WTC11 (cell line): Measurements from ENCODE around the gene BTLA.

Experiments
- ESRRA ChIP-seq: sonication (generic); formaldehyde crosslinking; IDR thresholded peaks from 2 replicates; pipeline ENCODE4 v1.8.1; 2022; ENCODE audit warnings: mild to moderate bottlenecking, missing genetic modification reagents, borderline replicate concordance
- FOXP4 ChIP-seq: sonication (generic); formaldehyde crosslinking; IDR thresholded peaks from 2 replicates; pipeline ENCODE4 v1.8.0; 2022; ENCODE audit warnings: mild to moderate bottlenecking, missing genetic modification reagents
- KAT7 ChIP-seq: sonication (generic); formaldehyde crosslinking; IDR thresholded peaks from 2 replicates; pipeline ENCODE4 v1.8.1; 2023; ENCODE audit warnings: missing genetic modification reagents, mild to moderate bottlenecking, borderline replicate concordance
- SMAD3 ChIP-seq: sonication (generic); formaldehyde crosslinking; IDR thresholded peaks from 2 replicates; pipeline ENCODE4 v1.8.0; 2022; ENCODE audit warnings: missing genetic modification reagents, mild to moderate bottlenecking, borderline replicate concordance
- SOX15 ChIP-seq: fragments of 250-450 bp; sonication (Bioruptor Pico); IDR thresholded peaks from 2 replicates; pipeline ENCODE4 v1.9.0; 2021; ENCODE audit warnings: mild to moderate bottlenecking
- ZNF121 ChIP-seq: sonication (generic); formaldehyde crosslinking; IDR thresholded peaks from 2 replicates; pipeline ENCODE4 v1.8.0; 2023; ENCODE audit warnings: missing genetic modification reagents
- TF ChIP-seq, protein P1 (sequence below): fragments of 200-600 bp; IDR thresholded peaks from 2 replicates; pipeline ENCODE4 v1.8.0; 2022; ENCODE audit warnings: antibody characterized with exemption
- TF ChIP-seq, protein P2 (sequence below): sonication (generic); formaldehyde crosslinking; IDR thresholded peaks from 2 replicates; pipeline ENCODE4 v1.8.1; 2023; ENCODE audit warnings: mild to moderate bottlenecking, missing genetic modification reagents, borderline replicate concordance
- TF ChIP-seq, protein P3 (sequence below): sonication (generic); formaldehyde crosslinking; IDR thresholded peaks from 2 replicates; pipeline ENCODE4 v1.8.1; 2022; ENCODE audit warnings: low read depth, missing genetic modification reagents, borderline replicate concordance

DNA sequence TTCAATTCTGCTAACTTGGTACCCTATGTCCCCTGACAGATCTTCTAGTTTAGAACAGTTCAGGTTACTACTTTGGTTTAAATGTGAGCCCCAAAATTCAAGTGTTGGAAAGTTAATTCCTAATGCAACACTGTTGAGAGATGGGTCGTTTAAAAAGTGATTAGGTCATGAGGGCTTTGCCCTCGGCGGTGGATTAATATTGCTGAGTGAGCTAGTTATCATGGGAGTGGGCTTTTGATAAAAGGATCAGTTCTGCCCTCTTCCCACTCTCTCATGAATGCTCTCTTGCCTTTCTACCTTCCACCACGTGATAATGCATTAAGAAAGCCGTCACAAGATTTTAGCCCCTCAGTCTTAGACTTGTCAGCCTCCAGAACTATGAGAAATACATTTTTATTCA lies 72.1 kb downstream of the BTLA start:
- TF ChIP-seq, protein P1, sequence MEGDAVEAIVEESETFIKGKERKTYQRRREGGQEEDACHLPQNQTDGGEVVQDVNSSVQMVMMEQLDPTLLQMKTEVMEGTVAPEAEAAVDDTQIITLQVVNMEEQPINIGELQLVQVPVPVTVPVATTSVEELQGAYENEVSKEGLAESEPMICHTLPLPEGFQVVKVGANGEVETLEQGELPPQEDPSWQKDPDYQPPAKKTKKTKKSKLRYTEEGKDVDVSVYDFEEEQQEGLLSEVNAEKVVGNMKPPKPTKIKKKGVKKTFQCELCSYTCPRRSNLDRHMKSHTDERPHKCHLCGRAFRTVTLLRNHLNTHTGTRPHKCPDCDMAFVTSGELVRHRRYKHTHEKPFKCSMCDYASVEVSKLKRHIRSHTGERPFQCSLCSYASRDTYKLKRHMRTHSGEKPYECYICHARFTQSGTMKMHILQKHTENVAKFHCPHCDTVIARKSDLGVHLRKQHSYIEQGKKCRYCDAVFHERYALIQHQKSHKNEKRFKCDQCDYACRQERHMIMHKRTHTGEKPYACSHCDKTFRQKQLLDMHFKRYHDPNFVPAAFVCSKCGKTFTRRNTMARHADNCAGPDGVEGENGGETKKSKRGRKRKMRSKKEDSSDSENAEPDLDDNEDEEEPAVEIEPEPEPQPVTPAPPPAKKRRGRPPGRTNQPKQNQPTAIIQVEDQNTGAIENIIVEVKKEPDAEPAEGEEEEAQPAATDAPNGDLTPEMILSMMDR, result no peak
- TF ChIP-seq ZNF121 (CRISPR knock-in tag), result no peak
- TF ChIP-seq, protein P2, sequence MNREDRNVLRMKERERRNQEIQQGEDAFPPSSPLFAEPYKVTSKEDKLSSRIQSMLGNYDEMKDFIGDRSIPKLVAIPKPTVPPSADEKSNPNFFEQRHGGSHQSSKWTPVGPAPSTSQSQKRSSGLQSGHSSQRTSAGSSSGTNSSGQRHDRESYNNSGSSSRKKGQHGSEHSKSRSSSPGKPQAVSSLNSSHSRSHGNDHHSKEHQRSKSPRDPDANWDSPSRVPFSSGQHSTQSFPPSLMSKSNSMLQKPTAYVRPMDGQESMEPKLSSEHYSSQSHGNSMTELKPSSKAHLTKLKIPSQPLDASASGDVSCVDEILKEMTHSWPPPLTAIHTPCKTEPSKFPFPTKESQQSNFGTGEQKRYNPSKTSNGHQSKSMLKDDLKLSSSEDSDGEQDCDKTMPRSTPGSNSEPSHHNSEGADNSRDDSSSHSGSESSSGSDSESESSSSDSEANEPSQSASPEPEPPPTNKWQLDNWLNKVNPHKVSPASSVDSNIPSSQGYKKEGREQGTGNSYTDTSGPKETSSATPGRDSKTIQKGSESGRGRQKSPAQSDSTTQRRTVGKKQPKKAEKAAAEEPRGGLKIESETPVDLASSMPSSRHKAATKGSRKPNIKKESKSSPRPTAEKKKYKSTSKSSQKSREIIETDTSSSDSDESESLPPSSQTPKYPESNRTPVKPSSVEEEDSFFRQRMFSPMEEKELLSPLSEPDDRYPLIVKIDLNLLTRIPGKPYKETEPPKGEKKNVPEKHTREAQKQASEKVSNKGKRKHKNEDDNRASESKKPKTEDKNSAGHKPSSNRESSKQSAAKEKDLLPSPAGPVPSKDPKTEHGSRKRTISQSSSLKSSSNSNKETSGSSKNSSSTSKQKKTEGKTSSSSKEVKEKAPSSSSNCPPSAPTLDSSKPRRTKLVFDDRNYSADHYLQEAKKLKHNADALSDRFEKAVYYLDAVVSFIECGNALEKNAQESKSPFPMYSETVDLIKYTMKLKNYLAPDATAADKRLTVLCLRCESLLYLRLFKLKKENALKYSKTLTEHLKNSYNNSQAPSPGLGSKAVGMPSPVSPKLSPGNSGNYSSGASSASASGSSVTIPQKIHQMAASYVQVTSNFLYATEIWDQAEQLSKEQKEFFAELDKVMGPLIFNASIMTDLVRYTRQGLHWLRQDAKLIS (CRISPR knock-in tag), result no peak
- no peak for TF ChIP-seq ESRRA (CRISPR knock-in tag)
- TF ChIP-seq SOX15 (CRISPR knock-in tag), result no peak
- TF ChIP-seq, protein P3, sequence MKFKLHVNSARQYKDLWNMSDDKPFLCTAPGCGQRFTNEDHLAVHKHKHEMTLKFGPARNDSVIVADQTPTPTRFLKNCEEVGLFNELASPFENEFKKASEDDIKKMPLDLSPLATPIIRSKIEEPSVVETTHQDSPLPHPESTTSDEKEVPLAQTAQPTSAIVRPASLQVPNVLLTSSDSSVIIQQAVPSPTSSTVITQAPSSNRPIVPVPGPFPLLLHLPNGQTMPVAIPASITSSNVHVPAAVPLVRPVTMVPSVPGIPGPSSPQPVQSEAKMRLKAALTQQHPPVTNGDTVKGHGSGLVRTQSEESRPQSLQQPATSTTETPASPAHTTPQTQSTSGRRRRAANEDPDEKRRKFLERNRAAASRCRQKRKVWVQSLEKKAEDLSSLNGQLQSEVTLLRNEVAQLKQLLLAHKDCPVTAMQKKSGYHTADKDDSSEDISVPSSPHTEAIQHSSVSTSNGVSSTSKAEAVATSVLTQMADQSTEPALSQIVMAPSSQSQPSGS (CRISPR knock-in tag), result no peak
- TF ChIP-seq KAT7 (CRISPR knock-in tag), result no peak
- no peak for TF ChIP-seq FOXP4
- TF ChIP-seq SMAD3 (CRISPR knock-in tag), result no peak
